ENCODE measurements around the gene SMIM22. TPM values are rescaled to one million over a fixed set of nuclear protein-coding genes. Genes with fewer than 3 reads are reported as not detected.
"Not testable (repeated sequence)": the region's sequence is repeated elsewhere in the genome, so short reads cannot be mapped to it uniquely, and the experiment has no call there.

Gene SMIM22
- total RNA-seq, 2 donors from 2014 or later, result not detected

DNA sequence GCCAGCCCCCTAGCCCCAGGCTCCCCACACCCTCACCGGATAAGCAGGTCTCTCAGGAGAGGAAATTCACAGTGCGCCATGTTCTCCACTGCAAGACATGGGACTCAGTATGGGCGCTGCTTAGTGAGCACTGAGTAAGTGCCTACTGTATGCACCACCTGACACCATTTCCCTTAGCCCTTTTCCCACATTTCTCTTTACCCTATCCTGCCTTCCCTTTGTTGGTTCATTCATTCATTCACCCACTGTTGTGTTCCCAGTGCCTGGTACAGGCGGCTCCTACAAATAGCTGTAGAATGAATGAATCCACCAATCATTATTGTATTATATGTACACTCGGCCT, 17.1 kb upstream of the SMIM22 start:
- Mint-ChIP-seq H3K27ac (peak overlapping the region; percentile 11), H3K27me3 (no peaks in the 10 kb centered on the region), H3K4me3 (no peak overlapping the region), H3K36me3 (ENCODE audit: low read depth) (no peaks in the 10 kb centered on the region), H3K4me1 (no peaks in the 10 kb centered on the region)
- H3K9me3 ChIP-seq (ENCODE audit: control insufficient read depth, low read length, poor library complexity, severe bottlenecking), result no peaks in the 10 kb centered on the region
- no peak for DNase-seq
- no peak for ATAC-seq

DNA sequence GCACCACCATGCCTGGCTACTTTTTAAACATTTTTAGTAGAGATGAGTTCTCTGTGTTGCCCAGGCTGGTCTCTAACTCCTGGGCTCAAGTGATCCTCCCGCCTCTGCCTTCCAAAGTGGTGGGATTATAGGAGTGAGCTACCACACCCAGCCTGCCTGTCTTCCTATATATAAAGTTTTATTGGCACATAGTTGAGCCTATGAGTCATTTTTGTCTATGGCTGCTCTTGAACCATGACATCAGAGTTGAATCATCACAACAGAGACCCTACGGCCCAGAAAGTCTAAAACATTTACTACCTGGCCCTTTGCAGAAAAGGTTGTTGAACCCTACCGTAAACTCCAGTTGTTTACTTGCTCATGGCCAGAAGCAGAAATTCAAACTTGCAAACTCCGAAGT, 14.9 kb upstream of the SMIM22 start:
- Mint-ChIP-seq H3K4me1 (peaks cover 2% of the 10 kb centered on the region), H3K4me3 (no peak overlapping the region)

DNA sequence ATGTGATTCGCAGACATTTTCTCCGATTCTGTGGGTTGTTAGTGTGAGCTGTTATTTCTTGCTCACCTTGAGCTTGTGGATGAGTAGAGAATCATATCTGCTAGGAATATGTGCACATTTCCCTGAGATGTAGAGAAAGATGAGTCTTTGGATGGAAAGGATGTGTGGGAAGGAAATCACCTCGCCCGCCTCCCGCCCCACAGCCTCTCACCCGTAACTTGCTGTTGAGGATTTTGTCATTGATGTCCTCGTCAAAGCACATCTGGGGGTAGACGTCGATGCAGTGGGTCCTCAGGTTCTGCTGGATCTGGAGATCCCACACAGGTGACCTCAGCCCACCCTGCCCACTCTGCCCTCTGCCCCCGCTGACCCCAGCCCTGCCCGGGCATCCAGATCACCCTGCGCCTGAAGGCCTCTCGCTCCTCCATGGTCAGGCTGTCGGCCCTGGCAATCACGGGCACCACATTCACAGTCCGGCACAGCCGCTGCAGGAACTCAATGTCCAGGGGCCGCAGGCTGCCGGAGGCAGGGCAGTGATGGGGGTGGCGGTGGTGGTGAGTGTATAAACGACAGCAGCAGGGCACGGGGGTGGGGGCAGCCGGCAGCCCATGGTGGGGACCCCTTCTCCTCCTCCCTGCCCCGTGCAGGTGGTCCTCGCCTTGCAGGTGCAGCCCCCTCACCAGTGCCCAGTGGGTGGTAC, 11.8 kb upstream of the SMIM22 start:
- no peak for ATAC-seq
- H3K9me3 ChIP-seq (ENCODE audit: control insufficient read depth, low read length, poor library complexity, severe bottlenecking), result no peaks in the 10 kb centered on the region
- Mint-ChIP-seq H3K27me3 (no peaks in the 10 kb centered on the region), H3K27ac (no peak overlapping the region), H3K4me3 (no peak overlapping the region), H3K36me3 (ENCODE audit: low read depth) (no peaks in the 10 kb centered on the region), H3K4me1 (peaks cover 2% of the 10 kb centered on the region)
- DNase-seq, result no peak

More for the DNA sequence above, 14.9 kb upstream of the SMIM22 start:
- no peaks in the 10 kb centered on the region for H3K27me3 Mint-ChIP-seq
- no peak for ATAC-seq
- no peak overlapping the region for H3K27ac Mint-ChIP-seq
- no peak for DNase-seq
- no peaks in the 10 kb centered on the region for H3K36me3 Mint-ChIP-seq (ENCODE audit: low read depth)
- H3K9me3 ChIP-seq (ENCODE audit: control insufficient read depth, low read length, poor library complexity, severe bottlenecking), result no peaks in the 10 kb centered on the region

DNA sequence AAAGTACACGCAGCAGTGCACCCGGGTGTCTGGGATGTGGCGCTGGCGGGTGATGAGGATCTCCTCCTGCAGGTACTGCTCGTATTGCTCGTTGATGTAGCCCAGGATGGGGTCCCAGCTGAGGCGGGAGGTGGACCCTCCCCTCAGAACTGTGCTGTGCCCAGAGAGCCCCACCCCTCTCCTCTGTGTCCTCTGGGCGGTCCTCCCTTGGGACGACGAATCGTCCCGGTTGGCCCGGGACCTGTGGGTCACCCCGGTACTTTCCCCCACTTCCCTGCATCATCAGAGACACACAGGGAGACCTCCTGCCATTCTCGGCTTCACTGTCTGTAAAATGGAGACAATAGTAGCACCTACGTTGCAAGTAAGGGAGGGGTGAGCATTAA, 11.2 kb upstream of the SMIM22 start:
- DNase-seq (no peak), ATAC-seq (no peak)
- no peaks in the 10 kb centered on the region for H3K27me3 Mint-ChIP-seq
- no peaks in the 10 kb centered on the region for H3K36me3 Mint-ChIP-seq (ENCODE audit: low read depth)
- H3K9me3 ChIP-seq (ENCODE audit: control insufficient read depth, low read length, poor library complexity, severe bottlenecking), result no peaks in the 10 kb centered on the region
- peaks cover 2% of the 10 kb centered on the region for H3K4me1 Mint-ChIP-seq
- peak overlapping the region; percentile 34 for H3K27ac Mint-ChIP-seq
- H3K4me3 Mint-ChIP-seq, result no peak overlapping the region

DNA sequence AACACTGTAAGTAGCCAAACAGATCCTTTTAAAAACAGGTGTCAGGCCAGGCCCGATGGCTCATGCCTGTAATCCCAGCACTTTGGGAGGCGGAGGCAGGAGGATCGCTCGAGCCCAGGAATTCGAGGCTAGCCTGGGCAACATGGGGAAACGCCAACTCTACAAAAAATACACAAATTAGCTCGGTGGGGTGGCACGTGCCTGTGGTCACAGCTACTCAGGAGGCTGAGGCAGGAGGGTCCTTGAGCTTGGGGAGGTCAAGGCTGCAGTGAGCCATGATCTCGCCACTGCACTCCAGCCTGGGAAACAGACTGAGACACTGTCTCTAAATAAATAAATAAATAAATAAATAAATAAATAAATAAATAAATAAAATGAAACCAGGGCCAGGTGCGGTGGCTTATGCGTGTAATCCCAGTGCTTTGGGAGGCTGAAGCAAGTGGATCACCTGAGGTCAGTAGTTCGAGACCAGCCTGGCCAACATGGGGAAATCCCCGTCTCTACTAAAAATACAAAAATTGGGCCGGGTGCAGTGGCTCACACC, 10.7 kb upstream of the SMIM22 start:
- not testable (repeated sequence) for H3K27me3 Mint-ChIP-seq; H3K4me1 Mint-ChIP-seq; ATAC-seq; H3K36me3 Mint-ChIP-seq (ENCODE audit: low read depth); H3K4me3 Mint-ChIP-seq; DNase-seq; H3K9me3 ChIP-seq (ENCODE audit: control insufficient read depth, low read length, poor library complexity, severe bottlenecking)
- peak overlapping the region; percentile 34 for H3K27ac Mint-ChIP-seq

DNA sequence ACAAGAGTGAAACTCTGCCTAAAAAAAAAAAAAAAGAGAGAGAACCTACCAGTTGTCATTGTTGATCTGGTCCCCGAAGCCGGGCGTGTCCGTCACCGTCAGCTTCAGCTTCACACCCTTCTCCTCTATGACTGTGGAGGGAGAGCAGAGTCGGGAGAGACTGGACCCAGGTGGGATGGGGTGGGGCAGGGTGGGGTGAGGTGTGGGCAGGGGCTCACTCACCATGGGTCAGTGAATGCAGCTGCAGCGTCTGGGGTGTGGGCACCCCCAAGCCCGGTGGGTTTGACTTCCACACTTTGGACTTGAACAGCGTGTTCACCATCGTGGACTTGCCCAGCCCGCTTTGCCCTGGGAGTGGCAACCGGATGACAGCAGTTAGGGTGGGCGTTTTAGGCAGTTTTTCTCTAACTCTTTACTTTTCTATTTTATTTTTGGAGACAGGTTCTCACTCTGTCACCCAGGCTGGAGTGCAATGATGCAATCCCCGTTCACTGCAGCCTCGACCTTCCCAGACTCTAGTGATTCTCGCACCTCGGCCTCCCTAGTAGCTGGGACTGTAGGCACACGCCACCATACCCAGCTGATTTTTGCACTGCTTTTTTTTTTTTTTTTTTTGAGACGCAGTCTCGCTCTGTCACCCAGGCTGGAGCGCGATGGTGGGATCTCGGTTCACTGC, 9.3 kb upstream of the SMIM22 start:
- Mint-ChIP-seq H3K4me3 (no peak overlapping the region), H3K27ac (no peak overlapping the region), H3K4me1 (peaks cover 5% of the 10 kb centered on the region)

DNA sequence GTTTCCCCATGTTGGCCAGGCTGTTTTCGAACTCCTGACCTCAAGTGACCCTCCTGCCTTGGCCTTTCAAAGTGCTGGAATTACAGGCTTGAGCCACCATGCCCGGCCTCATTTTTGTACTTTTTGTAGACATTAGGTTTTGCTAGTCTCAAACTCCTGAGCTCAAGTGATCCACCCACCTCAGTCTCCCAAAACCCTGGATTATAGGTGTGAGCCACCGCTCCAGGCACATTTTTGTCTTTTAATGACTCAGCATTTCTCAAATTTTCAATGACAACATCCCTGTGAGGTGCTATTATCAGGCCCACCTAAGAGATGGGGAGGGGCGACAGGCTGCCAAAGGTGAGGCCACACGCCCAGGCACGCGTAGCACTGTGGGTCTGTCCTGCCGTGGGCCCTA, 8.1 kb upstream of the SMIM22 start:
- no peaks in the 10 kb centered on the region for H3K36me3 Mint-ChIP-seq (ENCODE audit: low read depth)
- DNase-seq, result no peak
- no peaks in the 10 kb centered on the region for H3K9me3 ChIP-seq (ENCODE audit: control insufficient read depth, low read length, poor library complexity, severe bottlenecking)
- ATAC-seq, result no peak
- H3K4me1 Mint-ChIP-seq, result peaks cover 8% of the 10 kb centered on the region
- no peak overlapping the region for H3K4me3 Mint-ChIP-seq
- no peak overlapping the region for H3K27ac Mint-ChIP-seq
- H3K27me3 Mint-ChIP-seq, result no peaks in the 10 kb centered on the region

More for the DNA sequence above, 9.3 kb upstream of the SMIM22 start:
- Mint-ChIP-seq H3K27me3 (no peaks in the 10 kb centered on the region), H3K36me3 (ENCODE audit: low read depth) (no peaks in the 10 kb centered on the region)
- DNase-seq, result no peak
- no peak for ATAC-seq
- H3K9me3 ChIP-seq (ENCODE audit: control insufficient read depth, low read length, poor library complexity, severe bottlenecking), result no peaks in the 10 kb centered on the region

DNA sequence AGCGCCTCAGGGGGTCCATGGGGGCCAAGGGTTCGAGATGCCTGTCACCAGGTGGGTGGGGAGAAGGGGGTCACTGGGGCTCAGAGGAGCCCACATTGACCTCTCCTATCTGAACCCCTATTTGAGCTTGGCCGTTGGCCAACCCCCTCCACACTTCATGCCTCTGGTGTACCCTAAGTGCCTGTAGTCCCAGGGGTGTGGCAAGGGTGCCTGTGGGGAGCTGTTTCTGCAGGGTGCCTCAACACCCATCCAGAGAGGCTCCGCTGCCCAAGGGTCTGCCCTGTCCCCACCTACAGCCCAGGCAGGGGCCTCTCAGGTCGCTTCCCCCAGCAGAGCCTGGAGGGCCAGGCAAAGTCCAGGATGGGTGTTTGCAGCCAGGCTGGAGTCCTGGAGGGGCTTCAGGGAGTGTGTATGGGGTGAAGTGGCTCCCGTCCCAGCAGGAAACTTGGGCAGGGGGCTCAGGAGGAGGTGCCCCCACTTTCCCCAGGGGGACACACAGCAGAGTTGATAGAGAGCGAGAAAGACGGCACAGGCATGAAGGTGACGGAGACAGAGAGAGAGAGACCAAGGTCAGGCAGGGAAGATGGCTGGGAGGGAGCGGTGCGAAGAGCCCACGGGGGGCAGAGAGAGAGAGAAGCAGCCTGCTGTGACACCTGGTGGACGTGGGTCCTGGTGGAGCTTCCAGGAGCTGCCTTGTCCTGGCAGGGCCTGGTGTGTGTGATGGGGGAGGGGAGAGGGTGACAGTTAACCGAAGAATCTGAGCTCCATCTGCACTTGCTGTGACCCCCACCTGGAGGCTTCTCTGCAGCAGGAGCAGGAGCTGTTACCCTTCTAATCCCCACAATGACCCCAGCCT, 7.3 kb upstream of the SMIM22 start, which contains the start of gene SEPTIN12:
SEPTIN12 (minus strand) TSS at position 719 of the 856 bp plus-strand sequence; CDS start at position 19, 700 bp downstream.
- no peak for DNase-seq
- H3K9me3 ChIP-seq (ENCODE audit: control insufficient read depth, low read length, poor library complexity, severe bottlenecking), result no peaks in the 10 kb centered on the region
- Mint-ChIP-seq H3K4me1 (peaks cover 8% of the 10 kb centered on the region), H3K27me3 (no peaks in the 10 kb centered on the region), H3K4me3 (no peak within 1 kb of the TSS), H3K27ac (no peak within 1 kb of the TSS), H3K36me3 (ENCODE audit: low read depth) (no peaks in the 10 kb centered on the region)
- ATAC-seq, result no peak

DNA sequence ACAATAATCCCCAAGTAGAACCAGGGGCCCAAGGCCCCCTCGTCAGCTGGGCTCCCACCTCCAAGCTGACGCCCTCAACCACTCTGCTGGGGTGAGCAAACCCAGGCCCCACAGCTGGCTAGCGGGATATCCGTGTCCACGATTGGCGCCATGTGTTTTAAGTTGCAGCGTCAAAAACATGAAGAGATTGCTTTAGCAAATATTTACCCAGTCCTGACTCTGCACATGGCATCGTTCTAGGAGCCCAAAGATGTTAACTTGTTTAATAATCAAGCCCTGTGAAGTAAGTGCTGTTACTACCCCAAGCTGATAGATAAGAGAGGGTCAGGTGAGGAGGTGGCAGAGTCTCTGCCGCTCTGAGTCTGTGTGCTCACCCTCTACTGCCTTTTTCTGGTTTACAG, 6.7 kb upstream of the SMIM22 start:
- Mint-ChIP-seq H3K4me3 (no peak overlapping the region), H3K27me3 (no peaks in the 10 kb centered on the region), H3K27ac (no peak overlapping the region), H3K4me1 (peaks cover 8% of the 10 kb centered on the region), H3K36me3 (ENCODE audit: low read depth) (no peaks in the 10 kb centered on the region)
- ATAC-seq (no peak), DNase-seq (no peak)
- no peaks in the 10 kb centered on the region for H3K9me3 ChIP-seq (ENCODE audit: control insufficient read depth, low read length, poor library complexity, severe bottlenecking)

DNA sequence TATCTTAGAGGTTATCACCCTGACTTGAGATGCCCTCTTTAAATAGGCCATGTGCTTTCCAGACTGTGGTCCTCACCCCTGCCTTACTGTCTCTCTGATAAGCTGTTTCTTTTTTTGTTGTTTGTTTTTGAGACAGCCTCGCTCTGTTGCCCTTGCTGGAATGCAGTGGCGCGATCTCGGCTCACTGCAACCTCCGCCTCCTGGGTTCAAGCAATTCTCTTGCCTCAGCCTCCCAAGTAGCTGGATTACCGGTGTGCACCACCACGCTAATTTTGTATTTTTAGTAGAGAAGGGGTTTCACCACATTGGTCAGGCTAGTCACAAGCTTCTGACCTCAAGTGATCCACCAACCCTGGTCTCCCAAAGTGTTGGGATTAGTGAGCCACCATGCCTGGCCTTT, 6.3 kb upstream of the SMIM22 start:
- H3K9me3 ChIP-seq (ENCODE audit: control insufficient read depth, low read length, poor library complexity, severe bottlenecking), result no peaks in the 10 kb centered on the region
- Mint-ChIP-seq H3K36me3 (ENCODE audit: low read depth) (no peaks in the 10 kb centered on the region), H3K4me3 (no peak overlapping the region), H3K4me1 (peaks cover 8% of the 10 kb centered on the region), H3K27ac (no peak overlapping the region), H3K27me3 (no peaks in the 10 kb centered on the region)
- DNase-seq (no peak), ATAC-seq (no peak)

DNA sequence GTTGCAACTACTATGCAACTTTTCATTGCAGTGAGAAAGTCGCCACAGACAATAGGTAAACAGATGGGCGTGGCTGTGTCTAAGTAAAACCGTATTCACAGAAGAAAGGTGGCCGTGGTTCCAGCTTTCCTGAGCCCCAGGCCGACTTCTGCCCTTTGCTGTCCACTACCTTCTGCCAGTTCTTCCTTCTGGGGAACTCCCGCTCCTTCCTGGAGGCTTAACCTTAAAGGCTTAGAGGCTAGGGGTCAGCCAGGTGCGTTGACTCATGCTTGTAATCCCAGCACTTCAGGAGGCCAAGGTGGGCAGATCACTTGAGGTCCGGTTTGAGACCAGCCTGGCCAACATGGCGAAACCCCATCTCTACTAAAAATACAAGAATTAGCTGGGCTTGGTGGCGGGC, 4.9 kb upstream of the SMIM22 start:
- Mint-ChIP-seq H3K4me3 (no peak overlapping the region), H3K27ac (peak overlapping the region; percentile 89), H3K27me3 (no peaks in the 10 kb centered on the region), H3K36me3 (ENCODE audit: low read depth) (no peaks in the 10 kb centered on the region), H3K4me1 (peaks cover 6% of the 10 kb centered on the region)
- DNase-seq (no peak), ATAC-seq (no peak)
- no peaks in the 10 kb centered on the region for H3K9me3 ChIP-seq (ENCODE audit: control insufficient read depth, low read length, poor library complexity, severe bottlenecking)

DNA sequence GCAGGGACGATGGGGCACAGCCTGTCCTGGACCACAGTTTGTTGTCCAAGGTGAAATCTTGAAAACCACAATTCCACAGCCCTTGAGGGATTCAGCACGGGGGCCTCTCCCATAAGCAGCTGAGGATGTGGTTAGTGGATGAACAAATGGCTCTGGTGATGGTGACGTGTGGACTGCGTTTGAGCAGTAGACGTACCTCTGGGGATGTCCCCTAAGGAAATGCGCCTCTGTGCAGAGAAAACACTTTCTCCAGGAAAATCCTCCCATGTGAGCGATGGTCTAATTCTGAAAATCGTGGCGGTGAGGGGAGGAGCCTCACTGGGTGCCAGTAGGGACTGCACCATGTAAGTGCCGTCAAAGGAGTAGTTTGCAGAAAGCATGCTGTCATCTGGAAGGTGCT, 4.3 kb upstream of the SMIM22 start:
- no peaks in the 10 kb centered on the region for H3K9me3 ChIP-seq (ENCODE audit: control insufficient read depth, low read length, poor library complexity, severe bottlenecking)
- DNase-seq, result no peak
- Mint-ChIP-seq H3K27me3 (no peaks in the 10 kb centered on the region), H3K4me1 (peaks cover 6% of the 10 kb centered on the region), H3K36me3 (ENCODE audit: low read depth) (no peaks in the 10 kb centered on the region), H3K4me3 (no peak overlapping the region), H3K27ac (no peak overlapping the region)
- peak; percentile 63 for ATAC-seq

DNA sequence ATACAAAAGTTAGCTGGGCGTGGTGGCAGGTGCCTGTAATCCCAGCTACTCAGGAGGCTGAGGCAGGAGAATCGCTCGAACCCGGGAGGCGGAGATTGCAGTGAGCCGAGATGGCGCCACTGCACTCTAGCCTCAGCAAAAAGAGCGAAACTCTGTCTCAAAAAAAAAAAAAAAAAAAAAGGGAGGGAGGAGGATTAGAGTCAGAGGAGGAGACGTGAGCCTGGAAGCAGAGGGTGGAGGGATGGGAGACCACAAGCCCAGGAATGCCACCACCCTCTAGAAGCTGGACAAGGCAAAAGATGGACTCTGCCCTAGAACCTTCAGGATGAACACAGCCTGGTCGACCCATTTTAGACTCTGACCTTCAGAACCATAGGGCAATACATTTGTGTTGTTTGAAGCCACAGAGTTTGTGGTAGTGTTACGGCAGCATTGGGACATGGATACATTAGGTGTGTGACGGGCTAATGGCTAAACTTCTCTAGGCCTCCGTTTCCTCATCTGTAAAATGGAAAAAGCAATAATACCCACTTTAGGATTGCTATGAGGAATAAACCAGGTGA, 2.1 kb upstream of the SMIM22 start:
- Mint-ChIP-seq H3K36me3 (ENCODE audit: low read depth) (no peaks in the 10 kb centered on the region), H3K4me1 (peaks cover 6% of the 10 kb centered on the region), H3K27me3 (no peaks in the 10 kb centered on the region), H3K27ac (no peak overlapping the region), H3K4me3 (no peak overlapping the region)
- no peak for DNase-seq
- no peaks in the 10 kb centered on the region for H3K9me3 ChIP-seq (ENCODE audit: control insufficient read depth, low read length, poor library complexity, severe bottlenecking)
- ATAC-seq, result no peak
